Measurements from ENCODE around the gene SERAC1. TPM values are rescaled to one million over a fixed set of nuclear protein-coding genes. Genes with fewer than 3 reads are reported as not detected.

The SERAC1 gene
- polyA plus RNA-seq, 2 of the 4 experiments (the other 2 are of a cell fraction): 5.1 to 6.7 TPM

DNA sequence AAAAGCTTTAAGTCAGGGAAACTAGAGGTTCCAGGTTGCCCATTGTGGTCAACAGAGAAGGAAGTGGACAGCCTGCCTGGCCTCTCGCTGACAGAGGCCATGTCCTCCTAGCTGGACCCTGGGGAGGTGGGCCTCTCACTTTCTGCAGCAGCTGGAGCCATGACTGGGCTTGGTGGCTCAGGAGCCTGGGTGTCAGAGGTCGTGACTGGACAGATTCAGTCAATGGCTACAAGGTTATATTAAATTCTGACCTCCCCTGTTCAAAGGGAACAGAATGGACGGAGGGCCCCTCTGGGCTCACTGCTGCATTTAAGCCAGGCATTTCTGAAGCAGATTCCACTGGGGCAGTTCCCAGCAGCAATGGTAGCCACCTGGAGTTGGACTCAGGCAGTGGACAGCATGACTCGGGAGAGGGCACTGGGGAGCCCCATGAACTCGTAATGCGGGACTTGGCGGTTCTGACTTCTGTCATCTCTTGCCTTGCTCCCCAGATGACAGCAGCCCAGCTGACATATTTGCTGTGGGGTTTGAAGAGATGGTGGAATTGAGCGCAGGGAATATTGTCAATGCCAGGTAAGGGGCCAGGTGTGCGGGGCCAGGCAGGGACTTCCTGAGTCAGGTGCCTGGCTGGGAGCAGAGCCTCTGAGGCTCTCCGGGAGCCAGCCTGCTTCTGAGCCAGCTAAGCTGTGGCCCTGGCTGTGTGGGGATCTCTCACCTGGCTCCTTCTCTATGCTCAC is 99.7 kb downstream of the SERAC1 start:
- FAIRE-seq (no peak), DNase-seq (ENCODE audit: low read depth in 1 of 2, low spot score in 1 of 2) (no peak), ATAC-seq (peak in 1 of 2 experiments; percentile 46; a peak in 2 of 6 replicates)
- Histone ChIP-seq H3K4me2 (peak overlapping the region; percentile 63), H3K27ac (peak overlapping the region; percentile 82 to 85), H3K9me3 (no peaks in the 10 kb centered on the region), H3K4me1 (peaks cover 40% of the 10 kb centered on the region), H3K4me3 (no peak overlapping the region)
- ChIA-PET CTCF (interaction anchor here (0.6 to 6.0 kb wide), 5 partner anchors 40 to 86 kb away, joined by 3 to 54 read pairs (median 6); partner anchors contain the start of gene SYNJ2), POLR2A (no interaction called here)
- TF ChIP-seq ELK1 (IDR thresholded peaks at IDR 0.05; ENCODE audit: low read depth, low read length) (no peak), SMC3 (IDR thresholded peaks at IDR 0.05) (no peak)
- TF ChIP-seq, protein P1, sequence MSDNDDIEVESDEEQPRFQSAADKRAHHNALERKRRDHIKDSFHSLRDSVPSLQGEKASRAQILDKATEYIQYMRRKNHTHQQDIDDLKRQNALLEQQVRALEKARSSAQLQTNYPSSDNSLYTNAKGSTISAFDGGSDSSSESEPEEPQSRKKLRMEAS (IDR thresholded peaks at IDR 0.05): no peak
- WGBS (ENCODE audit: missing lambda C conversion rate): 87% methylated on average over 10 of the region's 10 CpGs

GRCh38 chr6:158067436-158068015 is 100.5 kb downstream of the SERAC1 start:
- Histone ChIP-seq H3K9me3 (no peaks in the 10 kb centered on the region), H3K27ac (peak overlapping the region; percentile 82 to 85; a peak in 4 of 6 replicates), H3K4me3 (no peak overlapping the region), H3K4me2 (no peak overlapping the region), H3K4me1 (peaks cover 40% of the 10 kb centered on the region)
- ATAC-seq (no peak), FAIRE-seq (no peak), DNase-seq (ENCODE audit: low read depth in 1 of 2, low spot score in 1 of 2) (no peak)
- POLR2A ChIA-PET: no interaction called here
- WGBS (ENCODE audit: missing lambda C conversion rate): 88% methylated on average over 5 of the region's 10 CpGs
- TF ChIP-seq ZC3H11A (IDR thresholded peaks at IDR 0.05) (no peak), TP53 (CRISPR knock-in tag; IDR thresholded peaks at IDR 0.05) (no peak), RARB (CRISPR knock-in tag; IDR thresholded peaks at IDR 0.05) (no peak), CHD2 (IDR thresholded peaks at IDR 0.05; ENCODE audit: low read length, partially characterized antibody) (no peak), BHLHE40 (IDR thresholded peaks at IDR 0.05; ENCODE audit: low read depth, low read length) (no peak), FOXS1 (CRISPR knock-in tag; IDR thresholded peaks at IDR 0.05) (no peak), HMGXB4 (CRISPR knock-in tag; IDR thresholded peaks at IDR 0.05; ENCODE audit: borderline replicate concordance) (no peak), CBX2 (IDR thresholded peaks at IDR 0.05; ENCODE audit: borderline replicate concordance, low read depth) (no peak), ELK1 (IDR thresholded peaks at IDR 0.05; ENCODE audit: low read depth, low read length) (no peak), RAD21 (conservative IDR thresholded peaks at IDR 0.05 in 1 of 2, IDR thresholded peaks at IDR 0.05 in 1 of 2) (no peak), KDM1A (IDR thresholded peaks at IDR 0.05; ENCODE audit: low read depth) (no peak), JUNB (IDR thresholded peaks at IDR 0.05) (no peak), BCL3 (IDR thresholded peaks at IDR 0.05) (no peak), EHMT2 (IDR thresholded peaks at IDR 0.05; ENCODE audit: low read depth) (no peak), NPAS2 (CRISPR knock-in tag; IDR thresholded peaks at IDR 0.05; ENCODE audit: borderline replicate concordance) (no peak), MAFK (IDR thresholded peaks at IDR 0.05; ENCODE audit: partially characterized antibody) (no peak)
- TF ChIP-seq, protein P2, sequence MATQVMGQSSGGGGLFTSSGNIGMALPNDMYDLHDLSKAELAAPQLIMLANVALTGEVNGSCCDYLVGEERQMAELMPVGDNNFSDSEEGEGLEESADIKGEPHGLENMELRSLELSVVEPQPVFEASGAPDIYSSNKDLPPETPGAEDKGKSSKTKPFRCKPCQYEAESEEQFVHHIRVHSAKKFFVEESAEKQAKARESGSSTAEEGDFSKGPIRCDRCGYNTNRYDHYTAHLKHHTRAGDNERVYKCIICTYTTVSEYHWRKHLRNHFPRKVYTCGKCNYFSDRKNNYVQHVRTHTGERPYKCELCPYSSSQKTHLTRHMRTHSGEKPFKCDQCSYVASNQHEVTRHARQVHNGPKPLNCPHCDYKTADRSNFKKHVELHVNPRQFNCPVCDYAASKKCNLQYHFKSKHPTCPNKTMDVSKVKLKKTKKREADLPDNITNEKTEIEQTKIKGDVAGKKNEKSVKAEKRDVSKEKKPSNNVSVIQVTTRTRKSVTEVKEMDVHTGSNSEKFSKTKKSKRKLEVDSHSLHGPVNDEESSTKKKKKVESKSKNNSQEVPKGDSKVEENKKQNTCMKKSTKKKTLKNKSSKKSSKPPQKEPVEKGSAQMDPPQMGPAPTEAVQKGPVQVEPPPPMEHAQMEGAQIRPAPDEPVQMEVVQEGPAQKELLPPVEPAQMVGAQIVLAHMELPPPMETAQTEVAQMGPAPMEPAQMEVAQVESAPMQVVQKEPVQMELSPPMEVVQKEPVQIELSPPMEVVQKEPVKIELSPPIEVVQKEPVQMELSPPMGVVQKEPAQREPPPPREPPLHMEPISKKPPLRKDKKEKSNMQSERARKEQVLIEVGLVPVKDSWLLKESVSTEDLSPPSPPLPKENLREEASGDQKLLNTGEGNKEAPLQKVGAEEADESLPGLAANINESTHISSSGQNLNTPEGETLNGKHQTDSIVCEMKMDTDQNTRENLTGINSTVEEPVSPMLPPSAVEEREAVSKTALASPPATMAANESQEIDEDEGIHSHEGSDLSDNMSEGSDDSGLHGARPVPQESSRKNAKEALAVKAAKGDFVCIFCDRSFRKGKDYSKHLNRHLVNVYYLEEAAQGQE (IDR thresholded peaks at IDR 0.05): no peak
- CTCF ChIA-PET: interaction anchor here (1.2 to 2.0 kb wide), 2 partner anchors 41 to 85 kb away, joined by 6 to 9 read pairs; partner anchors contain the start of gene SYNJ2

All from A549 (cell line).